OCI-LY7 (cell line): ENCODE measurements around the gene EBF3.

Source experiments
- CTCF ChIP-seq: fragments of 200-600 bp; sonication (generic); conservative IDR thresholded peaks from 2 replicates; pipeline ENCODE4 v1.5.1; 2014; ENCODE audit warnings: mild to moderate bottlenecking, antibody characterized with exemption, low read length, moderate library complexity, mixed read lengths
- EZH2phosphoT487 ChIP-seq: fragments of 200-600 bp; sonication (generic); IDR thresholded peaks from 2 replicates; pipeline ENCODE4 v1.6.1; 2018; ENCODE audit warnings: low read depth, borderline replicate concordance, mild to moderate bottlenecking, mixed run types, antibody characterized with exemption, low read length, moderate library complexity, mixed read lengths

- TF ChIP-seq CTCF (no peak), EZH2phosphoT487 (no peak)
Measured at GRCh38 chr10:129855836-129856563, 108.1 kb downstream of the EBF3 start.
